ENCODE results near the gene MTHFD1L.

MTHFD1L gene

DNA sequence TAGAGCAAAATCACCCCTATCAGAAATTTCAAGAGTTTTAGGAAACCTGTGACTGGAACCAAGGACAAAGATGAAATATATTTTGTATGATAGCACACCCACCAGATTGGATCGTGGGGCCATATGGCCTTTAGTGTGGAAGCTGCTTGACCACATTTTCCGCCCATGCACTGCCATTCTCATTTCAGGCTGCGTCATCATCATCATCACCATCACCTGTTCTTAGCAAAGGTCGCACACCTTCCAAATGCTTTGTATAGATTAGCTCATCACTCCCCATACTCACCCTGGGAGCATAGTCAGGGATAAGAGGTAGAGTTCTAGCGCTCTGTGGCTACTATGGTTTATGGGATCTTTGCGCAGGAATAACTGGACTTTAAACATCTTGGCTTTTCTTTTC is 185.7 kb downstream of the MTHFD1L start:
- no peak for DNase-seq

DNA sequence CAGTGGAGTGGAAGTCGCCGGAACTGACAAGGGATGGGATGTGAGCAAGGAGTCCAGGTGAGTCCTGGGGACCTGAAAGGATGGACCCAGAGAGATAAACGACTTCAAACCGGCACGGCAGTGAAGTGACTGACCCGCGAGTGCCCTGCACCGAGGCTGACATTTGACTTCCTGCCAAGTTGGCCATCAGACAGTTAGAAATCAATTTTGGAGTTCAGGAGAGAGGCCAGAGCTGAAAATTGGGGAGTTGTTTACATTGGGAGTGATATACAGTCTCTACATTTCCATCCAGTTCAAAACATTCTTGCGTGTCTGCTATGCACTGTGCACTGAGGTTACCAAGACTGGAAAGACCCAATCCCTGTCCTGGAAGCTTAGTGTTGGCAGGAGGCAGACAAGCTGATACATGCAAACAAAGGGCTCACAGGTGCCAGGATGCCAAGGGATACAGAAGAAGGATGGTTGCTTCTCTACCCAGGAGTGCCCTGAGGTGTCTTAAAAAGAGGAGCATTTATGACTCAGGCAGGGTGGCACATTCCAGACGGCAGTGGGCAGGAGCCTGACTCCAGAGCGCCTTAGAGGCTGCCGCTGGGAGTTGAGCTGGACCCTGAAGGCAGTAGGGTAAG is 186.6 kb downstream of the MTHFD1L start:
- DNase-seq: no peak

DNA sequence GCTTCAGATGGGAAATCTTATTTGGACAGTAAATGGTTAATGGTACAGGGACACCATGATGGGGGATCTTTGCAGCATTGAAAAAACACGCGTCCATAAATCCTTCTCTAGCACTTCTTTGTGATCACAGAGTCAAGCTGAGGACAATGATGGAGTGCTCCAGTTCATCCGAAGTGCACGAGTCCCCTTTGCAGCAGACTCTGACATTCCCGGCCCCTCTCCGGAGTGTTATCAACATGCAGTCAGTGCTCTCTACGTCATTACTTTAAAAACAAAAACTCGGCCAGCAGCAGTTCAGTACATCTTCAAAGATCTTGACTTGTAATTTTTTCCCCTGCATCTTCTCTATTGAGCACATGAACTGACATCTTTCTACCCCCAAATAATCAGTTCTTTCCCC is 188.8 kb downstream of the MTHFD1L start:
- DNase-seq: no peak

DNA sequence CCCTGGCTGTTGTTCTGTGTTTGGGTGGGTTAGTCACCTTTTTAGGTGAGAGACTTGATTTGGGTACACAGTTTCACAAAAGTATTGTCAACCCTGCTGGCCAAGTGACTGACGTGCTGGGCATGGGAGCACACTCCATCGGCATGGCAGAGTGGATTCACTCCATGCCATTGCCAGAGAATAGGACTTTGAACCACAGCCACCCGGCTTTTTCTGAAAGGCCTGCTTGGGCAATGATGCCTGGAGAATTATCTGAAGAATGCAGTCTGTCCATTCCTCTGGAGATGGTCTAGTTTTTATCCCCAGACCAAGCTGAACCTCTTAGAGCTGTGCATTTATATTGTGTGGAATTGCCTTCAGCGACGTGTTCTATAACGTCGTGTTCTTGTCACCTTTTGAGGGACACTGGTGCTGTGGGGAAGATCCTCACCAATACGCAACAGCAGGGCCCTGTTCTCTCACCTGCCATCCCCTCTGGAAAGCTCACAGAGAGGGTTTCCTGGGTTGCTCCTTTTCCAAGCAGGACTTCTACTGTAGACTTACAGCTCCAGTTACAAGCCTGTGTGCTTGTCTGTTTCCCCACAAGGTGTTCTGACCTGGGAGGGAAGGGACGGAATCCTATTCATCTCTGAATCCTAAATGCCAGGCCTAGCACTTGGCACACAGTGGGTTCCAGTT is 190.9 kb downstream of the MTHFD1L start:
- DNase-seq: no peak

DNA sequence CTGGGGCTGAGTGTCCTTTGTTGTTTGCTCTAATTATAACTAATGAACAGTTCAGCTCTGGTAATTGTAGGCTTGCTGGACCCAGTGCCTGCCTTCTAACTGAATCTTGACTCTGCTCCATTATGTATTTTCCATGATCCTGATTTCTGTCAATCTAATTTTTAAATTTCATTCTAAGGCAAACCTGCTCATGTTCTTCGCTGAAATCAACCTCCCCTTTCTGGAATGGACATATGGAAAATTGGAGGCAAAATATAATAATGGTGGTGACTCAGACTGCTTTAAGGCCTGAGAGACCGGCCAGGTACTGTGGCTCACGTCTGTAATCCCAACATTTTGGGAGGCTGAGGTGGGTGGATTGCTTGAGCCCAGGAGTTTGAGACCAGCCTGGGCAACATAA is 191.6 kb downstream of the MTHFD1L start:
- no peak for DNase-seq

- DNase-seq: no peak
Measured at GRCh38 chr6:151058021-151058733, 192.7 kb downstream of the MTHFD1L start.

DNA sequence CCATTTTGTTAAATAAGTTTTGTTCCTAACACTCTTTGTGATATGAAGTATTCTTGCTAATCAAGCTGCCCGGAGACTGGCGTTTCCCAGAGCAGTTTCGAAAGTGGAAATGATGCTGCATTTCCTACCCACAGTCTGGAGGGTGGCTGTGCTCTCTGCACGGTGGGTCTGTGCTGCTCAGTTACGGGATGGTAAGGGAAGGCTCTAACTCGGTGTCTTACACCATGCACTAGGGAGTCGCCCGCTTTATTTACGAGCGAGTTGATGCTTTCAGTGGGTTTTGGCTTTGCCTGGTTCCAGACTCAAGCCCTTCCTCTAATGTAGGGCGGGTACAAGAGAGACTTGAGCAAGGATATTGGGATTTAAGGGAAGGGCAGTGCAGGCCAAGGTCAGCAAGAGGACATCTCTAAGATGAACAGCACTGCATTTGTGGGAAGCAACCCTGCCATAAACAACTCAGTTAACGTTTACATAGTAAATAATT is 194.2 kb downstream of the MTHFD1L start:
- no peak for DNase-seq

DNA sequence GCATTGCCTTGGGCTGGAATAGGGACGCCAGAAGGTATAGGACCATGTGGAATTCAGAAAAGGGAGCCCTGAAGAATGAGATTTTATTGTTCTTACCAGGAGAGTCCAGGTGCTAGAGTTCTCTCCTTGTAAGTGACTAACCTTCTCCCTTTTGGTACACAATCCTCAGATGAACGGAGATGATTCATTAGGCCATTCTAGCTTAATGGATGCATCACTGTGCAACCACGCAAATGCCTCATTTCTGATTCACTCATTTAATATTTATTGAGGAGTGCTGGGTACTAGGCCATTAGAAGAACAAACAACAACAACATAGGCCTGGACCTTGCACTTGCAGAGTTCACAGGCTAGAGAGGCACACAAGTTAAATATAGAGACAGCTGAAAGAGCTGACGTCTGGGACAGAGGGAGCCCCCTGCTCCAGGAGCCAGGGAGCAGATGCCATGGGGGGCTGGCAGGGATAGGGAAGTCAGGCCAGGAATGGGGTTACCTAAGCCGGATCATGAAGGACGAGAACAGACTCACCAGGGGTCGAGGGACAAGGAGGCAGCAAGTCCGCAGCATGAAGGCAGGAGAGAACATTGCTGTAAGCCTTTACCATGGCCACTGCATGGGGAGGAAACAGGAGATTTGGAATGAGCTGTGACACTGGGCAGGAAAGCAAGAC is 194.7 kb downstream of the MTHFD1L start:
- DNase-seq: no peak

DNA sequence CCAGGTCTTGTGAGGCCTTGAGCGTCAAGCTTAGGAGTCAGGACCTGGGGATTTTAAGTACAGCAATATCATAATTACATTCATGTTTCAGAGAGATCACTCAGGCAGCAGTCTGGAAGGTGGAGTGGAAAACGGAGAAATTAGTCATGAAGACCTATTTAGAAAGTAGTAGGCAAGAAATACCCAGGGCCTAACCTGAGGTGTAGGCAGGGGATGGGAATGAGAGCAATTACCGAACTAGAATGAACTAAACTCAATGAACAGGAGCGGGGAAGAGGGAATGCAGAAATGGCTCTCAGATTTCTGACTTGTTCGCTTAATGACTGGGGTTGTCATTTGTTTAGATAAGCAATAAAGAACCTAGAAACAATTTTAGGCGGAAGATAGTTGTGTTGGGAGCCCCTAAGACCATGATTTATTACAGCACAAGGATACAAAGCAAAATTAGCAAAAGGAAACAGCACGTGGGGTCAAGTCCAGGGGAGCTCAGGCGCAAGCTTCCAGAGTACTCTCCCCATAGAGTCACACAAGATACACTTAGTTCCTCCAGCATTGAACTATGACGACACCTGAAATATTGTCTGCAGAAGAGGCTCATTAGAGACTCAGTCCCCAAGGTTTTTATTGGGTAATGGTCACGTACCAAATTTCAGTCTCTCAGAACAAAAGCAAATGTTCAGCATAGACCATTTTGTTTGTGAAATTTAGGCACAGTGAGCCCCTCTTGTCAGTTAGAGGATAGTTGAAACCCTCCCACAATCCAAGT is 195.4 kb downstream of the MTHFD1L start:
- no peak for DNase-seq

- no peak for DNase-seq
Measured at GRCh38 chr6:151063352-151063751, 197.8 kb downstream of the MTHFD1L start.

- no peak for DNase-seq
Measured at GRCh38 chr6:151063842-151064647, 198.5 kb downstream of the MTHFD1L start.

DNA sequence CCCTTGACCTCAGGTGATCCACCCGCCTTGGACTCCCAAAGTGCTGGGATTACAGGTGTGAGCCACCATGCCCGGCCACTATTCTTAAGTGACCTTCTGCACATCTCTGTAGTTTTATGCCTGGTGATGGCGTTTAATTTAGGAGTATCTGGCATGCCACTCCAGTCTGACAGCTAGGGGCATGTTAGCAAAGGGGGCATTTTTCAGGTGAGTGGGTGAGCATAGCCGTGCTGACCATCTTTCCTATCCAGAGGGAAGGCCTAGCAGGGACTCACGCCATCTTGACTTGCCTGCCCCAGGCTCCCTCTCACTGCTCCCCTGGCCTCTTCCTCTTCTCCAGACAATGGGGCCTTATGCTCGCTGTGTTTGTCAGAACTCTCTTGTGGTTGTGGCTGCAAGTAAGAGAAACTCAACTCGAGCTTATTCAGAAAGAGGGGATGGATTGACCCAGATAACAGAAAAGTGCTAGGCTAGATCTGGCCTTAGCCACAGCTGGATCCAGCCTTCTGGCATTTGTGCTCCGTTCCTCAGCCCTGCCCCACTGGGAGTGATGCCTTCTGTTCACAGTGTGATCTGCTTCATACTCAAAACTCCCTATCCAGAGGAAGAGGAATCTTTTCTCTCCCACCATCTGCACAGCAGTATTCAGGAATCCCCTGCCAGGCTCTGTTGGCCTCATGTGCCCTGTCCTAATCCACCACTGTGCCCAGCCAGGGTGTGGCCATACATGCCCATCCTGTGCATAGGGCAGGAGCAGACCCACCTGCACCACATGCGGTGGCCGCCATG is 199.7 kb downstream of the MTHFD1L start:
- DNase-seq: no peak

DNA sequence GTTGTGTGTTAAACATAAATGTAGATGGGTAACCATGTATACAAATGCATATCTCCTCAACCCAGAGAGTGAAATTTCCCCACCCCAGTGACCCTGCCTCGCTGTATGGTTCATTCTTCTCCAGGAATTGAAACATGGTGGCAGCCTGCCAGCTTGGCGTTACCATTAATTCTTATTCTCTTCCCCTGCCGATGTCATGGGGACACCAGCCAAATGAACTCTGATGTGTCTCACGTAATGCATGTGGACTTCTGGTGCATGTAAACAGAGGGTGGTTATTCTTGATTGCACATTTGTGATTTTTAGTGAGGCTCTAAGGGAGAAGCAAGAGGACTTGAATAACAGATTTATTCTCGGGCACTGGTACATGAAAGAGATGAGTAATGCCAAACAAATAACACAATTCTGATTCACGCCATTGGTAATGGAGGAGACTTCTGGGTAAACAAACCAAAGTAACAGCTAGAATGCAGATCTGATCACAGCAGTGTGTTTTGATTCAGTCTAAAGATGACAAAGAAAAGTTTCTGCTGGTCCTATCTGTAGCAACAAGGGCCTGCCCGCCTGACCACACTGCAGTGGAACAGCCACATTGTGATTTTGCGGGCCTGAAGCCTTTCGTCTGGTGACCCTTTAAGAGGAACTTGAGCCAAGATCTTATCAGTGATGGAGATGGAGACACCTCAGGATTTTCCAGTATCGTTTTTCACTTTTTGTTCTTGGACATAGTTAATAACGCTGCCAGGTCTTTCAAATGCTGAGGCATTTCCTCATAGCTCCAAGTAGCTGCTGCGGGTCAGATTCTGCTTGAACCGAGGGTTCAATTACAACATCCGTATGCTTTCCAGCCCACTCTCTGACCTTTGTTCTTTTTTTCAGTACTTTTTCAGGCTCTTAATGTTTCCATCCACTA is 202.4 kb downstream of the MTHFD1L start:
- no peak for DNase-seq

- DNase-seq: no peak
Measured at GRCh38 chr6:151068761-151069312, 203.3 kb downstream of the MTHFD1L start.

DNA sequence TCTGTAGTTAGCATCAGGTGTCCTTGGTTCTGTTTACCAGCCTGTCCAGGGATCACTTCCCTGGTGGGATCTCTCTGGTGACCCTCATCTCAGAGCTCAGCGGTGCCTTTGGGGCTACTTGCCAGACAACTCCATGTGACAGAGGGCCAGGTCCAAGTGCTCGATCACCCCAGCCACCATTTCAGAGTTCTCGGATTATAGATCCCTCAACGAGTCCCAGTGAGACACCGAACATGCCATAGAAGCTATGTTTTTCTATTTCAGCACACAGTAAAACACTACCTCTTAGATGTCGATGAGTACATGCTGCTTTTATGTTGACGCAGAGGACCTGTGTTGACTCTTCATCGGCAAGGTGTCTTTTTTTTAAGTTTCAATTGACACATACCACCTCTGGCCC is 204.1 kb downstream of the MTHFD1L start:
- DNase-seq: no peak

DNA sequence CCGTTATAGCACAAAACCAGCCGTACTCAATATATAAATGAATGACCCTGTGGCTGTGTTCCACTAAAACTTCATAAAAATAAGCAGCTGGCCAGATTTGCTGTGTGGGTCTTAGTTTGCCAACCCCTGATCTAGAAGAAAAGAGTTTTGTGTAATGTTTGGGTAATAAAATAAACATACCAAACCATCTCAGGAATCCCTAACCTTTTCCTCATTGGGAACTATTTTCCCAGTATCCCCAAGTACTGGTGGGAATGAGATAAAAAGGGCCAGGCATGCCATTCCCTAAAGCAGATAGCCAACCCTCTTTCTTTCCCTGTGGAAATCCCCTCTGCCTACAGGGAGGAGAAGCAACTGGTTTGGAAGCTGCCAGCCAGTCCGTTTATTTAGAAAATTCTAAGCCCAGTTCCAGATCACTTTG is 205.1 kb downstream of the MTHFD1L start:
- no peak for DNase-seq

GRCh38 chr6:151071295-151071694 is 205.8 kb downstream of the MTHFD1L start:
- no peak for DNase-seq

DNA sequence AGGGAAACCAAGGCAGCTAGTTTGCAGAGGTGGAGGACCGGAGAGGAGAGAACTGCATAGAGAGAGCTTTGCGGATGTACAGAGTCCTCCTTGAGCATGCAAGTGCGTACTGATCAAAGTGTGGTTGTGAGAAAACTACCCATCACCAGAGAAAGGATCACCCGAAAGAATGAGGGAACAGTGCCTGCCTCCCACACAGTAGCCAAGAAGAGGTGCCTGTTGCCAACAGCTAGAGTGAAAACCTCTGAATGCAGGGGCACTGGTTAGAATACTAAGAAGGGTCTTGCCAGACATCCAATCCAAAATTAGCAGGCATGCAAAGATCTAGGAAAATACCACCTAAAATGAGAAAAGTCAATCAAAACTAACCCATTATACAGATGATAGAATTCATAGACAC is 207.6 kb downstream of the MTHFD1L start:
- DNase-seq: no peak

GRCh38 chr6:151073701-151074100 is 208.2 kb downstream of the MTHFD1L start:
- no peak for DNase-seq

GRCh38 chr6:151075005-151075404 is 209.5 kb downstream of the MTHFD1L start:
- DNase-seq: no peak
